ENCODE data around the gene SLC46A3.

DNA sequence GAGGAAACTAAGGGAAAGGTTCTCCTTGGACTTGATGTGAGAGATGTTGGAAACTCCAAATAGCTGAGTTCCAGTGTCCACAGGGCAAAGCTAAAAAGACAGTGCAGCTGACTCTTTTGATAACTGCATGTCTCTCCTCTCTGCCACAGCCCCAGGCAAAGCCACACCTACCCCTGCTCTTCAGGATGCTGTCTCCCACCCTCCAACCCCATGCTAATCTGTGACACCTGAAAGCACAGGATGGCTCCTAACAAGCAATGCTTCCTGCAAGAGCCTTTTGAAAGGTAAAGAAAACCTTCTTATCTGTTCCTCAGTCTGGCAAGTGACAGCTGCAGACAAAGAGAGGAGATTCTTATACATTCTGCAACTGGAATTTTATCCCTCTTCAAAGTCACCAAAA, 14.5 kb downstream of the SLC46A3 start:
- TF ChIP-seq, protein P1, sequence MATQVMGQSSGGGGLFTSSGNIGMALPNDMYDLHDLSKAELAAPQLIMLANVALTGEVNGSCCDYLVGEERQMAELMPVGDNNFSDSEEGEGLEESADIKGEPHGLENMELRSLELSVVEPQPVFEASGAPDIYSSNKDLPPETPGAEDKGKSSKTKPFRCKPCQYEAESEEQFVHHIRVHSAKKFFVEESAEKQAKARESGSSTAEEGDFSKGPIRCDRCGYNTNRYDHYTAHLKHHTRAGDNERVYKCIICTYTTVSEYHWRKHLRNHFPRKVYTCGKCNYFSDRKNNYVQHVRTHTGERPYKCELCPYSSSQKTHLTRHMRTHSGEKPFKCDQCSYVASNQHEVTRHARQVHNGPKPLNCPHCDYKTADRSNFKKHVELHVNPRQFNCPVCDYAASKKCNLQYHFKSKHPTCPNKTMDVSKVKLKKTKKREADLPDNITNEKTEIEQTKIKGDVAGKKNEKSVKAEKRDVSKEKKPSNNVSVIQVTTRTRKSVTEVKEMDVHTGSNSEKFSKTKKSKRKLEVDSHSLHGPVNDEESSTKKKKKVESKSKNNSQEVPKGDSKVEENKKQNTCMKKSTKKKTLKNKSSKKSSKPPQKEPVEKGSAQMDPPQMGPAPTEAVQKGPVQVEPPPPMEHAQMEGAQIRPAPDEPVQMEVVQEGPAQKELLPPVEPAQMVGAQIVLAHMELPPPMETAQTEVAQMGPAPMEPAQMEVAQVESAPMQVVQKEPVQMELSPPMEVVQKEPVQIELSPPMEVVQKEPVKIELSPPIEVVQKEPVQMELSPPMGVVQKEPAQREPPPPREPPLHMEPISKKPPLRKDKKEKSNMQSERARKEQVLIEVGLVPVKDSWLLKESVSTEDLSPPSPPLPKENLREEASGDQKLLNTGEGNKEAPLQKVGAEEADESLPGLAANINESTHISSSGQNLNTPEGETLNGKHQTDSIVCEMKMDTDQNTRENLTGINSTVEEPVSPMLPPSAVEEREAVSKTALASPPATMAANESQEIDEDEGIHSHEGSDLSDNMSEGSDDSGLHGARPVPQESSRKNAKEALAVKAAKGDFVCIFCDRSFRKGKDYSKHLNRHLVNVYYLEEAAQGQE (tag by site-specific recombination; IDR thresholded peaks at IDR 0.05), result no peak
- TF ChIP-seq, protein P2, sequence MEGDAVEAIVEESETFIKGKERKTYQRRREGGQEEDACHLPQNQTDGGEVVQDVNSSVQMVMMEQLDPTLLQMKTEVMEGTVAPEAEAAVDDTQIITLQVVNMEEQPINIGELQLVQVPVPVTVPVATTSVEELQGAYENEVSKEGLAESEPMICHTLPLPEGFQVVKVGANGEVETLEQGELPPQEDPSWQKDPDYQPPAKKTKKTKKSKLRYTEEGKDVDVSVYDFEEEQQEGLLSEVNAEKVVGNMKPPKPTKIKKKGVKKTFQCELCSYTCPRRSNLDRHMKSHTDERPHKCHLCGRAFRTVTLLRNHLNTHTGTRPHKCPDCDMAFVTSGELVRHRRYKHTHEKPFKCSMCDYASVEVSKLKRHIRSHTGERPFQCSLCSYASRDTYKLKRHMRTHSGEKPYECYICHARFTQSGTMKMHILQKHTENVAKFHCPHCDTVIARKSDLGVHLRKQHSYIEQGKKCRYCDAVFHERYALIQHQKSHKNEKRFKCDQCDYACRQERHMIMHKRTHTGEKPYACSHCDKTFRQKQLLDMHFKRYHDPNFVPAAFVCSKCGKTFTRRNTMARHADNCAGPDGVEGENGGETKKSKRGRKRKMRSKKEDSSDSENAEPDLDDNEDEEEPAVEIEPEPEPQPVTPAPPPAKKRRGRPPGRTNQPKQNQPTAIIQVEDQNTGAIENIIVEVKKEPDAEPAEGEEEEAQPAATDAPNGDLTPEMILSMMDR (tag by site-specific recombination; IDR thresholded peaks at IDR 0.05), result no peak
- TF ChIP-seq ZNF626 (tag by site-specific recombination; IDR thresholded peaks at IDR 0.05), result no peak
